K562 (cell line): ENCODE data around the gene PPL. TPM values are rescaled to one million over a fixed set of nuclear protein-coding genes. Genes with fewer than 3 reads are reported as not detected.

Experiments used
- BHLHE40 ChIP-seq: IDR thresholded peaks from 2 replicates; pipeline ENCODE4 v1.6.1; 2011; ENCODE audit warnings: low read length, improper control_type of control experiment
- CBX2 ChIP-seq: fragments of 200-600 bp; sonication (generic); IDR thresholded peaks from one replicate; pipeline ENCODE4 v1.6.1; 2012; ENCODE audit warnings: mild to moderate bottlenecking, low read length, inconsistent platforms; ENCODE audit not compliant: insufficient read depth, poor library complexity, severe bottlenecking
- CC2D1A ChIP-seq: fragments of 450-650 bp; IDR thresholded peaks from 2 replicates; pipeline ENCODE4 v1.6.1; 2017; ENCODE audit warnings: mild to moderate bottlenecking
- CTBP1 ChIP-seq: fragments of 450-650 bp; IDR thresholded peaks from 2 replicates; pipeline ENCODE4 v1.6.1; 2016; ENCODE audit warnings: borderline replicate concordance
- EHMT2 ChIP-seq: fragments of 450-650 bp; IDR thresholded peaks from 2 replicates; pipeline ENCODE4 v1.6.1; 2018; ENCODE audit warnings: antibody characterized with exemption
- FOXK1 ChIP-seq: sonication (generic); formaldehyde crosslinking; IDR thresholded peaks from 2 replicates; pipeline ENCODE4 v1.8.0; 2022; ENCODE audit warnings: missing genetic modification reagents, mild to moderate bottlenecking, borderline replicate concordance
- FOXK2 ChIP-seq, 2 experiments: fragments of 450-650 bp; IDR thresholded peaks in 1 of 2; conservative IDR thresholded peaks in 1 of 2; 2 replicates each; pipeline ENCODE4 v1.6.1; 2016; ENCODE audit warnings: low read depth in 2 of 2, mild to moderate bottlenecking in 1 of 2
- HDAC1 ChIP-seq, 2 experiments: fragments of 450-650 bp; IDR thresholded peaks; 2 replicates each; pipeline ENCODE4 v1.6.1; 2016 to 2017; ENCODE audit warnings: inconsistent platforms in 1 of 2, mild to moderate bottlenecking in 1 of 2, moderate library complexity in 1 of 2
- HIVEP1 ChIP-seq: fragments of 250-450 bp; sonication (Bioruptor Pico); IDR thresholded peaks from 2 replicates; pipeline ENCODE4 v1.4.0; 2020; ENCODE audit warnings: mild to moderate bottlenecking
- HNRNPK ChIP-seq: fragments of 200-400 bp; formaldehyde crosslinking; IDR thresholded peaks from one replicate; pipeline ENCODE4 v1.6.1; 2018; ENCODE audit warnings: mild to moderate bottlenecking, low read depth, low read length; ENCODE audit not compliant: poor library complexity, severe bottlenecking
- KDM1A ChIP-seq, 2 experiments: fragments of 450-650 bp; IDR thresholded peaks; 2 replicates each; pipeline ENCODE4 v1.6.1; 2016; ENCODE audit warnings: mild to moderate bottlenecking in 2 of 2
- MTA1 ChIP-seq: fragments of 450-650 bp; IDR thresholded peaks from 2 replicates; pipeline ENCODE4 v1.6.1; 2017; ENCODE audit warnings: borderline replicate concordance
- MTA3 ChIP-seq: fragments of 450-650 bp; formaldehyde crosslinking; IDR thresholded peaks from 2 replicates; pipeline ENCODE4 v1.6.1; 2017; ENCODE audit warnings: mild to moderate bottlenecking, borderline replicate concordance
- PML ChIP-seq: IDR thresholded peaks from 2 replicates; pipeline ENCODE4 v1.6.1; 2012; ENCODE audit warnings: low read length, inconsistent platforms
- PYGO2 ChIP-seq: fragments of 450-650 bp; IDR thresholded peaks from 2 replicates; pipeline ENCODE4 v1.6.1; 2016; ENCODE audit warnings: mild to moderate bottlenecking, missing genetic modification characterization, moderate library complexity, missing compliant biosample characterization
- SIRT6 ChIP-seq: IDR thresholded peaks from one replicate; pipeline ENCODE4 v1.6.1; 2012; ENCODE audit warnings: low read depth, mild to moderate bottlenecking, control low read depth, inconsistent platforms, low read length, moderate library complexity
- SMARCA5 ChIP-seq: fragments of 450-650 bp; IDR thresholded peaks from 2 replicates; pipeline ENCODE4 v1.6.1; 2016
- TAF15 ChIP-seq: fragments of 200-400 bp; formaldehyde crosslinking; IDR thresholded peaks from 2 replicates; pipeline ENCODE4 v1.6.1; 2017; ENCODE audit warnings: mild to moderate bottlenecking, low read depth, low read length, moderate library complexity
- ZNF561 ChIP-seq: fragments of 450-650 bp; formaldehyde crosslinking; conservative IDR thresholded peaks from 2 replicates; pipeline ENCODE4 v1.4.0; 2020; ENCODE audit warnings: mild to moderate bottlenecking, moderate library complexity
- ZNF707 ChIP-seq: fragments of 250-450 bp; sonication (Bioruptor Pico); conservative IDR thresholded peaks from 2 replicates; pipeline ENCODE4 v1.8.0; 2022; ENCODE audit warnings: inconsistent platforms, mild to moderate bottlenecking, moderate library complexity
- polyA plus RNA-seq, 8 experiments: library from polyadenylated mRNA; depleted of rRNA in 4 of 8; stranded (reverse) in 5 of 8; unstranded in 3 of 8; fragments of >200 nt; fragmentation: Nextera tagmentation in 2 of 8; fragmentation: Illumina TruSeq in 1 of 8; extraction: Ambion mirVana in 2 of 8; extraction: Trizol in 1 of 8; gene quantifications; 2 replicates each; pipeline versions ENCODE4 v1.2.1 to v1.2.3, GENCODE V29; 2011 to 2014; ENCODE audit warnings: inconsistent platforms in 1 of 8, missing spikeins in 1 of 8
- total RNA-seq, 7 experiments: library from RNA; depleted of rRNA in 6 of 7; stranded (reverse); fragments of >200 nt in 6 of 7; fragmentation: Illumina TruSeq in 2 of 7; extraction: Trizol in 2 of 7; gene quantifications; 2 replicates each; pipeline versions ENCODE4 v1.2.1 to v1.2.3, GENCODE V29; 2011 to 2021; ENCODE audit warnings: low replicate concordance in 1 of 7
- TF ChIP-seq, protein P1 (sequence below), 2 experiments: fragments of 450-650 bp in 1 of 2; sonication (generic) in 1 of 2; formaldehyde crosslinking; conservative IDR thresholded peaks; 2 replicates each; pipeline versions ENCODE4 v1.4.0 to v1.8.1; 2020 to 2022; ENCODE audit warnings: mild to moderate bottlenecking in 1 of 2, missing genetic modification reagents in 1 of 2
- TF ChIP-seq, protein P2 (sequence below): fragments of 450-650 bp; formaldehyde crosslinking; IDR thresholded peaks from 2 replicates; pipeline ENCODE4 v1.4.0; 2020; ENCODE audit warnings: mild to moderate bottlenecking
- TF ChIP-seq, protein P3 (sequence below): sonication (generic); formaldehyde crosslinking; IDR thresholded peaks from 2 replicates; pipeline ENCODE4 v1.8.1; 2023; ENCODE audit warnings: mild to moderate bottlenecking, missing genetic modification reagents, moderate library complexity
- TF ChIP-seq, protein P4 (sequence below): fragments of 250-450 bp; sonication (Bioruptor Pico); IDR thresholded peaks from 2 replicates; pipeline ENCODE4 v1.6.1; 2021; ENCODE audit warnings: mild to moderate bottlenecking
- TF ChIP-seq, protein P5 (sequence below): fragments of 450-650 bp; formaldehyde crosslinking; IDR thresholded peaks from 2 replicates; pipeline ENCODE4 v1.4.0; 2022; ENCODE audit warnings: missing genetic modification characterization

The PPL gene
- total and polyA plus RNA-seq, 9 of the 15 experiments (the other 6 are each of a cell fraction or from before 2014, with no cell fraction given), result 0.01 to 0.15 (median 0.07) TPM; not detected in 3

DNA sequence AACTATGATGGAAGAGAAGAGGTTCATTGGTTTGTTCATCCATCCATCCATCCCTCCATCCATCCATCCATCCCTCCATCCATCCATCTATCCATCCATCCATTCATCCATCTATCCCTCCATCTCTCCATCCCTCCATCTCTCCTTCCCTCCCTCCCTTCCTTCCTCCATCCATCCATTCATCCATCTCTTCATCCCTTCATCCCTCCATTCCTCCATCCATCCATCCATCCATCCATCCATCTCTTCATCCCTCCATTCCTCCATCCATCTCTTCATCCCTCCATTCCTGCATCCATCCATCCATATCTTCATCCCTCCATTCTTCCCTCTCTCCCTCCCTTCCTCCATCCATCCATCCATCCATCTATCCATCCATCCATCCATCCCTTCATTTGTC lies 10.0 kb upstream of the PPL start (continued):
- TF ChIP-seq, protein P1, sequence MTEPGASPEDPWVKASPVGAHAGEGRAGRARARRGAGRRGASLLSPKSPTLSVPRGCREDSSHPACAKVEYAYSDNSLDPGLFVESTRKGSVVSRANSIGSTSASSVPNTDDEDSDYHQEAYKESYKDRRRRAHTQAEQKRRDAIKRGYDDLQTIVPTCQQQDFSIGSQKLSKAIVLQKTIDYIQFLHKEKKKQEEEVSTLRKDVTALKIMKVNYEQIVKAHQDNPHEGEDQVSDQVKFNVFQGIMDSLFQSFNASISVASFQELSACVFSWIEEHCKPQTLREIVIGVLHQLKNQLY (CRISPR knock-in tag; conservative IDR thresholded peaks at IDR 0.05), result no peak
- TF ChIP-seq TAF15 (no peak), CC2D1A (no peak), HDAC1 (IDR thresholded peaks at IDR 0.05) (peak in 1 of 2 experiments; percentile 94; a peak in 2 of 4 replicates), MTA3 (no peak), CTBP1 (peak; percentile 77; the same call in 1 of the 2 replicates), MTA1 (peak; percentile 30; the same call in 1 of the 2 replicates), FOXK2 (conservative IDR thresholded peaks at IDR 0.05 in 1 of 2, IDR thresholded peaks at IDR 0.05 in 1 of 2; ENCODE audit: low read depth in 2 of 2) (no peak), EHMT2 (0 out of 2 replicates have a peak, but pooled peaks have one; percentile 51), PYGO2 (no peak), KDM1A (IDR thresholded peaks at IDR 0.05) (peak; percentile 93 to 96), FOXK1 (no peak), CBX2 (no peak), ZNF561 (CRISPR knock-in tag) (no peak), PML (no peak), ZNF707 (CRISPR knock-in tag) (no peak), HNRNPK (no peak), SMARCA5 (no peak), HIVEP1 (CRISPR knock-in tag) (no peak), BHLHE40 (no peak), SIRT6 (no peak)
- TF ChIP-seq, protein P2, sequence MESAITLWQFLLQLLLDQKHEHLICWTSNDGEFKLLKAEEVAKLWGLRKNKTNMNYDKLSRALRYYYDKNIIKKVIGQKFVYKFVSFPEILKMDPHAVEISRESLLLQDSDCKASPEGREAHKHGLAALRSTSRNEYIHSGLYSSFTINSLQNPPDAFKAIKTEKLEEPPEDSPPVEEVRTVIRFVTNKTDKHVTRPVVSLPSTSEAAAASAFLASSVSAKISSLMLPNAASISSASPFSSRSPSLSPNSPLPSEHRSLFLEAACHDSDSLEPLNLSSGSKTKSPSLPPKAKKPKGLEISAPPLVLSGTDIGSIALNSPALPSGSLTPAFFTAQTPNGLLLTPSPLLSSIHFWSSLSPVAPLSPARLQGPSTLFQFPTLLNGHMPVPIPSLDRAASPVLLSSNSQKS (CRISPR knock-in tag), result no peak
- TF ChIP-seq, protein P3, sequence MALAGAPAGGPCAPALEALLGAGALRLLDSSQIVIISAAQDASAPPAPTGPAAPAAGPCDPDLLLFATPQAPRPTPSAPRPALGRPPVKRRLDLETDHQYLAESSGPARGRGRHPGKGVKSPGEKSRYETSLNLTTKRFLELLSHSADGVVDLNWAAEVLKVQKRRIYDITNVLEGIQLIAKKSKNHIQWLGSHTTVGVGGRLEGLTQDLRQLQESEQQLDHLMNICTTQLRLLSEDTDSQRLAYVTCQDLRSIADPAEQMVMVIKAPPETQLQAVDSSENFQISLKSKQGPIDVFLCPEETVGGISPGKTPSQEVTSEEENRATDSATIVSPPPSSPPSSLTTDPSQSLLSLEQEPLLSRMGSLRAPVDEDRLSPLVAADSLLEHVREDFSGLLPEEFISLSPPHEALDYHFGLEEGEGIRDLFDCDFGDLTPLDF (CRISPR knock-in tag), result no peak
- TF ChIP-seq, protein P4, sequence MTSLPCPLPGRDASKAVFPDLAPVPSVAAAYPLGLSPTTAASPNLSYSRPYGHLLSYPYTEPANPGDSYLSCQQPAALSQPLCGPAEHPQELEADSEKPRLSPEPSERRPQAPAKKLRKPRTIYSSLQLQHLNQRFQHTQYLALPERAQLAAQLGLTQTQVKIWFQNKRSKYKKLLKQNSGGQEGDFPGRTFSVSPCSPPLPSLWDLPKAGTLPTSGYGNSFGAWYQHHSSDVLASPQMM, result no peak
- TF ChIP-seq, protein P5, sequence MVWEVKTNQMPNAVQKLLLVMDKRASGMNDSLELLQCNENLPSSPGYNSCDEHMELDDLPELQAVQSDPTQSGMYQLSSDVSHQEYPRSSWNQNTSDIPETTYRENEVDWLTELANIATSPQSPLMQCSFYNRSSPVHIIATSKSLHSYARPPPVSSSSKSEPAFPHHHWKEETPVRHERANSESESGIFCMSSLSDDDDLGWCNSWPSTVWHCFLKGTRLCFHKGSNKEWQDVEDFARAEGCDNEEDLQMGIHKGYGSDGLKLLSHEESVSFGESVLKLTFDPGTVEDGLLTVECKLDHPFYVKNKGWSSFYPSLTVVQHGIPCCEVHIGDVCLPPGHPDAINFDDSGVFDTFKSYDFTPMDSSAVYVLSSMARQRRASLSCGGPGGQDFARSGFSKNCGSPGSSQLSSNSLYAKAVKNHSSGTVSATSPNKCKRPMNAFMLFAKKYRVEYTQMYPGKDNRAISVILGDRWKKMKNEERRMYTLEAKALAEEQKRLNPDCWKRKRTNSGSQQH, result peak; percentile 74; the same call in 1 of the 2 replicates
